ENCODE measurements around the gene TIPRL. TPM values are rescaled to one million over a fixed set of nuclear protein-coding genes. Genes with fewer than 3 reads are reported as not detected.
A peak's percentile ranks its signal among the peaks of the same experiment; 100 is the strongest.

TIPRL gene
- polyA plus RNA-seq (2013), result 15.9 and 16.5 TPM in 2 replicates

GRCh38 chr1:168178638-168179437, at the start of gene TIPRL:
TIPRL (plus strand) TSS chr1:168178962; CDS start chr1:168179078, 116 bp downstream.
- Histone ChIP-seq H3K4me2 (ENCODE audit: low read length) (peak within 1 kb of the TSS; percentile 85), H3K27ac (ENCODE audit: low read depth, low read length) (peak within 1 kb of the TSS; percentile 81), H3K4me3 (ENCODE audit: low read depth, low read length) (peak within 1 kb of the TSS; percentile 89), H3K27me3 (ENCODE audit: insufficient read depth, low read length) (no peaks in the 10 kb centered on the region), H2BK12ac (ENCODE audit: low read length) (no peak within 1 kb of the TSS), H4K91ac (ENCODE audit: low read depth, low read length) (peak within 1 kb of the TSS; percentile 32), H3K18ac (ENCODE audit: low read length) (peak within 1 kb of the TSS; percentile 17), H3K4ac (ENCODE audit: low read depth, low read length) (peak within 1 kb of the TSS; percentile 35), H3K4me1 (ENCODE audit: control insufficient read depth in 1 of 2, insufficient read depth in 2 of 2, low read length in 2 of 2) (peaks cover 2 to 8% of the 10 kb centered on the region in 2 experiments), H3K36me3 (ENCODE audit: control insufficient read depth in 1 of 2, insufficient read depth in 2 of 2, low read length in 2 of 2) (no peaks in the 10 kb centered on the region), H4K8ac (ENCODE audit: low read depth, low read length) (peak within 1 kb of the TSS; percentile 79), H2AFZ (ENCODE audit: insufficient read depth, low read length, poor library complexity) (peak within 1 kb of the TSS; percentile 84), H2BK120ac (ENCODE audit: insufficient read depth, low read length, poor library complexity) (peak within 1 kb of the TSS; percentile 54), H3K79me2 (ENCODE audit: control insufficient read depth, insufficient read depth, low read length, poor library complexity) (peaks cover 2% of the 10 kb centered on the region), H3K79me1 (ENCODE audit: low read length) (peaks cover 5% of the 10 kb centered on the region), H3K14ac (ENCODE audit: low read length) (peak within 1 kb of the TSS; percentile 67), H4K12ac (ENCODE audit: low read depth, low read length) (peak within 1 kb of the TSS; percentile 21), H3K9me3 (ENCODE audit: insufficient read depth, low read depth, low read length) (no peaks in the 10 kb centered on the region), H3K9ac (ENCODE audit: low read length) (peak within 1 kb of the TSS; percentile 85), H3K23ac (ENCODE audit: low read length) (peak within 1 kb of the TSS; percentile 83), H2BK5ac (ENCODE audit: low read depth, low read length, poor library complexity) (peak within 1 kb of the TSS; percentile 58), H2AK5ac (ENCODE audit: low read length) (no peak within 1 kb of the TSS)
- DNase-seq, result peak; percentile 95 to 99
- WGBS (ENCODE audit: extremely low coverage, insufficient coverage, insufficient read length), result no CpG with 5 or more reads among the region's 56 CpGs

DNA sequence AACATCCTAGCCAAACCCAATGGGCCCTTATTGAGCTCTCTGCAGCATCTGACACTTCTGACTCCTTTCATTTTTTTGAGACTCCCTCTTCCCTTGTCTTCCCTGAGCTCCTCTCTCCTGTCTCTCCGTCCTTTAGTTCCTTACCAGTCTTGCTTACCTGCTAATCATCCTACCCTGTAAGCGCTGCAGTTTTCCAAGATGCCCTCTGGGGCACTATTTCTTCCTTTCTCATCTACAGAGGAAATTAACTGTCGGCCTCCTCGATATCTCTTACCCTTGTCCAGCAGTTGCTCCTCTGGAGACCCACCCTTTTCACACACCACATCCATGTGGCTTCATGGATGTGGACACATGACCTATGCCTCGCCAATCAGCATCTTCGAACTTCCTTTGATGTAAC, 48.8 kb upstream of the TIPRL start:
- no peak overlapping the region for H4K91ac ChIP-seq (ENCODE audit: low read depth, low read length)
- no peak overlapping the region for H3K18ac ChIP-seq (ENCODE audit: low read length)
- no peaks in the 10 kb centered on the region for H3K36me3 ChIP-seq (ENCODE audit: control insufficient read depth in 1 of 2, insufficient read depth in 2 of 2, low read length in 2 of 2)
- no peaks in the 10 kb centered on the region for H3K79me1 ChIP-seq (ENCODE audit: low read length)
- no peak overlapping the region for H4K8ac ChIP-seq (ENCODE audit: low read depth, low read length)
- H2AFZ ChIP-seq (ENCODE audit: insufficient read depth, low read length, poor library complexity), result no peak overlapping the region
- no CpG with 5 or more reads among the region's 6 CpGs for WGBS (ENCODE audit: extremely low coverage, insufficient coverage, insufficient read length)
- H2BK12ac ChIP-seq (ENCODE audit: low read length), result no peak overlapping the region
- no peak for DNase-seq
- H3K4me2 ChIP-seq (ENCODE audit: low read length), result no peak overlapping the region
- H3K4me3 ChIP-seq (ENCODE audit: low read depth, low read length), result no peak overlapping the region
- no peaks in the 10 kb centered on the region for H3K9me3 ChIP-seq (ENCODE audit: insufficient read depth, low read depth, low read length)
- no peak overlapping the region for H3K9ac ChIP-seq (ENCODE audit: low read length)
- H2BK5ac ChIP-seq (ENCODE audit: low read depth, low read length, poor library complexity), result no peak overlapping the region
- no peaks in the 10 kb centered on the region for H3K4me1 ChIP-seq (ENCODE audit: control insufficient read depth in 1 of 2, insufficient read depth in 2 of 2, low read length in 2 of 2)
- no peak overlapping the region for H3K14ac ChIP-seq (ENCODE audit: low read length)
- no peaks in the 10 kb centered on the region for H3K79me2 ChIP-seq (ENCODE audit: control insufficient read depth, insufficient read depth, low read length, poor library complexity)
- no peak overlapping the region for H3K4ac ChIP-seq (ENCODE audit: low read depth, low read length)
- no peaks in the 10 kb centered on the region for H3K27me3 ChIP-seq (ENCODE audit: insufficient read depth, low read length)
- no peak overlapping the region for H3K23ac ChIP-seq (ENCODE audit: low read length)
- no peak overlapping the region for H4K12ac ChIP-seq (ENCODE audit: low read depth, low read length)
- H2AK5ac ChIP-seq (ENCODE audit: low read length), result no peak overlapping the region
- no peak overlapping the region for H3K27ac ChIP-seq (ENCODE audit: low read depth, low read length)
- H2BK120ac ChIP-seq (ENCODE audit: insufficient read depth, low read length, poor library complexity), result no peak overlapping the region

- no peak overlapping the region for H3K14ac ChIP-seq (ENCODE audit: low read length)
- WGBS (ENCODE audit: extremely low coverage, insufficient coverage, insufficient read length), result no CpG with 5 or more reads among the region's 1 CpG
- H3K79me1 ChIP-seq (ENCODE audit: low read length), result peaks cover 13% of the 10 kb centered on the region
Measured at GRCh38 chr1:168134132-168134531, 44.6 kb upstream of the TIPRL start.

DNA sequence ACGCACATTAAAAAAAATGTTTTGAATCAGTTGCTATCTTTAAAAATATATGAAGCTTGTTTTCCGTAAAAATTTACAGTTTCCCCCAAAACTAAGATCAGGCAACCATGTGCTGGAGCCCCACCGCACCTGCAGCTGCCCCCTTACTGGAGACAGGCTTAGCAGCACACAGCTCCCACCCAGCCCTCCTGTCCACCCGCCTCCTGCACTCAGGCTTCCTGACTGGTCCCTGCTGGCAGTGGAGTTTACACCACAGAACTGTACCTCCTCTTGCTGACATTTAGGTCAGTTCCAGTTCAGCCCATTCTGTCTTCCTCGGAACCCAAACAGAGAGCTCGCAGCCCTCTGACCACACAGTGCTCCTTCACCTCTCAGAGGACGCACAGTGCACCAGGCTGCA, 44.1 kb upstream of the TIPRL start:
- Histone ChIP-seq H3K36me3 (ENCODE audit: control insufficient read depth in 1 of 2, insufficient read depth in 2 of 2, low read length in 2 of 2) (no peaks in the 10 kb centered on the region), H4K8ac (ENCODE audit: low read depth, low read length) (no peak overlapping the region), H3K4me2 (ENCODE audit: low read length) (no peak overlapping the region), H2BK5ac (ENCODE audit: low read depth, low read length, poor library complexity) (no peak overlapping the region), H3K14ac (ENCODE audit: low read length) (no peak overlapping the region), H3K27me3 (ENCODE audit: insufficient read depth, low read length) (no peaks in the 10 kb centered on the region), H3K79me2 (ENCODE audit: control insufficient read depth, insufficient read depth, low read length, poor library complexity) (peaks cover 4% of the 10 kb centered on the region), H3K9ac (ENCODE audit: low read length) (no peak overlapping the region), H3K9me3 (ENCODE audit: insufficient read depth, low read depth, low read length) (peaks cover 2% of the 10 kb centered on the region), H2AK5ac (ENCODE audit: low read length) (no peak overlapping the region), H2BK120ac (ENCODE audit: insufficient read depth, low read length, poor library complexity) (no peak overlapping the region), H3K4me1 (ENCODE audit: control insufficient read depth in 1 of 2, insufficient read depth in 2 of 2, low read length in 2 of 2) (peaks cover 0 to 7% of the 10 kb centered on the region in 2 experiments), H3K23ac (ENCODE audit: low read length) (no peak overlapping the region), H2BK12ac (ENCODE audit: low read length) (no peak overlapping the region), H4K12ac (ENCODE audit: low read depth, low read length) (no peak overlapping the region), H3K18ac (ENCODE audit: low read length) (no peak overlapping the region), H3K79me1 (ENCODE audit: low read length) (peaks cover 13% of the 10 kb centered on the region), H3K4ac (ENCODE audit: low read depth, low read length) (no peak overlapping the region), H3K4me3 (ENCODE audit: low read depth, low read length) (no peak overlapping the region), H4K91ac (ENCODE audit: low read depth, low read length) (no peak overlapping the region), H3K27ac (ENCODE audit: low read depth, low read length) (no peak overlapping the region), H2AFZ (ENCODE audit: insufficient read depth, low read length, poor library complexity) (no peak overlapping the region)
- no peak for DNase-seq
- no CpG with 5 or more reads among the region's 7 CpGs for WGBS (ENCODE audit: extremely low coverage, insufficient coverage, insufficient read length)

More at GRCh38 chr1:168134132-168134531, 44.6 kb upstream of the TIPRL start:
- Histone ChIP-seq H3K23ac (ENCODE audit: low read length) (no peak overlapping the region), H4K12ac (ENCODE audit: low read depth, low read length) (no peak overlapping the region), H4K8ac (ENCODE audit: low read depth, low read length) (no peak overlapping the region), H3K36me3 (ENCODE audit: control insufficient read depth in 1 of 2, insufficient read depth in 2 of 2, low read length in 2 of 2) (no peaks in the 10 kb centered on the region), H2BK120ac (ENCODE audit: insufficient read depth, low read length, poor library complexity) (no peak overlapping the region), H2BK5ac (ENCODE audit: low read depth, low read length, poor library complexity) (no peak overlapping the region), H3K18ac (ENCODE audit: low read length) (no peak overlapping the region), H4K91ac (ENCODE audit: low read depth, low read length) (no peak overlapping the region), H3K4ac (ENCODE audit: low read depth, low read length) (no peak overlapping the region), H2AFZ (ENCODE audit: insufficient read depth, low read length, poor library complexity) (no peak overlapping the region), H3K4me3 (ENCODE audit: low read depth, low read length) (no peak overlapping the region), H2BK12ac (ENCODE audit: low read length) (no peak overlapping the region), H3K4me1 (ENCODE audit: control insufficient read depth in 1 of 2, insufficient read depth in 2 of 2, low read length in 2 of 2) (peaks cover 0 to 7% of the 10 kb centered on the region in 2 experiments), H3K27ac (ENCODE audit: low read depth, low read length) (no peak overlapping the region), H3K4me2 (ENCODE audit: low read length) (no peak overlapping the region), H3K9ac (ENCODE audit: low read length) (no peak overlapping the region), H3K79me2 (ENCODE audit: control insufficient read depth, insufficient read depth, low read length, poor library complexity) (peaks cover 4% of the 10 kb centered on the region), H2AK5ac (ENCODE audit: low read length) (no peak overlapping the region), H3K9me3 (ENCODE audit: insufficient read depth, low read depth, low read length) (peaks cover 2% of the 10 kb centered on the region), H3K27me3 (ENCODE audit: insufficient read depth, low read length) (no peaks in the 10 kb centered on the region)
- DNase-seq, result no peak
